Sigmoid colon (tissue), 7 donors: ENCODE results near the gene HLA-DOB. TPM values are rescaled to one million over a fixed set of nuclear protein-coding genes. Genes with fewer than 3 reads are reported as not detected.
A peak's percentile ranks its signal among the peaks of the same experiment; 100 is the strongest.

Source experiments
- DNase-seq: peaks from one replicate; pipeline ENCODE4 v3.0.0-alpha.2; 2019
- H3K27ac ChIP-seq, 4 donors: fragments of 200-600 bp; sonication (generic); one replicate each; pipeline ENCODE4 v1.5.1; 2016 to 2019; ENCODE audit warnings: mild to moderate bottlenecking in 1 of 4
- H3K27me3 ChIP-seq, 3 donors: fragments of 200-600 bp; sonication (generic); one replicate each; pipeline ENCODE4 v1.5.1; 2019; ENCODE audit warnings: mild to moderate bottlenecking in 1 of 3
- H3K36me3 ChIP-seq, 4 donors: fragments of 200-600 bp; sonication (generic); one replicate each; pipeline ENCODE4 v1.5.1; 2016 to 2019
- H3K4me1 ChIP-seq, 4 donors: fragments of 200-600 bp; sonication (generic); one replicate each; pipeline ENCODE4 v1.5.1; 2017 to 2019
- H3K4me3 ChIP-seq, 4 donors: fragments of 200-600 bp; sonication (generic); one replicate each; pipeline ENCODE4 v1.5.1; 2017 to 2019; ENCODE audit warnings: mild to moderate bottlenecking in 2 of 4, moderate library complexity in 1 of 4
- H3K9me3 ChIP-seq, 4 donors: fragments of 200-600 bp in 3 of 4; sonication (generic) in 3 of 4; one replicate each; pipeline versions ENCODE4 v1.5.1 to v1.6.1; 2013 to 2019
- EP300 ChIP-seq, 4 donors: sonication (generic); formaldehyde crosslinking; IDR thresholded peaks; one replicate each; pipeline ENCODE4 v1.6.1; 2017; ENCODE audit warnings: antibody characterized with exemption in 4 of 4
- POLR2A ChIP-seq, 2 donors: fragments of 450-650 bp; IDR thresholded peaks; one replicate each; pipeline ENCODE4 v1.6.1; 2016; ENCODE audit warnings: antibody characterized with exemption in 2 of 2, mild to moderate bottlenecking in 2 of 2, moderate library complexity in 2 of 2
- POLR2AphosphoS5 ChIP-seq, 4 donors: sonication (generic); formaldehyde crosslinking; IDR thresholded peaks; one replicate each; pipeline ENCODE4 v1.6.1; 2017; ENCODE audit warnings: antibody characterized with exemption in 4 of 4
- WGBS, 2 donors: extraction: QIAGEN DNeasy Blood & Tissue Kit; methylation state at CpG; one replicate each; pipeline ENCODE4 v1.1.7; 2013; 5-methylcytosine and 5-hydroxymethylcytosine counted together
- intact Hi-C: fragments of 100-400 bp; cut with DNase I; formaldehyde crosslinking; loops from one replicate; pipeline ENCODE4 v1.15.1; 2023
- polyA plus RNA-seq, 3 donors: library from polyadenylated mRNA; stranded (reverse); fragments of 200-250 nt; gene quantifications; one replicate each; pipeline ENCODE4 v1.2.3, GENCODE V29; 2013
- total RNA-seq, 4 donors: library from RNA; depleted of rRNA; stranded (reverse); fragments of >200 nt; gene quantifications; one replicate each; pipeline ENCODE4 v1.1.0, GENCODE V29; 2016
- TF ChIP-seq, protein P1 (sequence below), 4 experiments: fragments of 450-650 bp in 3 of 4; fragments of 200-600 bp in 1 of 4; IDR thresholded peaks; one replicate each; pipeline ENCODE4 v1.5.1; 2016 to 2019; ENCODE audit warnings: antibody characterized with exemption in 4 of 4, mild to moderate bottlenecking in 3 of 4, moderate library complexity in 2 of 4
- donor health status: healthy with polysubstance abuse.
- donor health status: Bipolar disorder and iron deficiency.
- donor health status: healthy.

HLA-DOB gene
- total and polyA plus RNA-seq, 7 donors, result 0.68 to 31.8 (median 1.6) TPM; not detected in 2

DNA sequence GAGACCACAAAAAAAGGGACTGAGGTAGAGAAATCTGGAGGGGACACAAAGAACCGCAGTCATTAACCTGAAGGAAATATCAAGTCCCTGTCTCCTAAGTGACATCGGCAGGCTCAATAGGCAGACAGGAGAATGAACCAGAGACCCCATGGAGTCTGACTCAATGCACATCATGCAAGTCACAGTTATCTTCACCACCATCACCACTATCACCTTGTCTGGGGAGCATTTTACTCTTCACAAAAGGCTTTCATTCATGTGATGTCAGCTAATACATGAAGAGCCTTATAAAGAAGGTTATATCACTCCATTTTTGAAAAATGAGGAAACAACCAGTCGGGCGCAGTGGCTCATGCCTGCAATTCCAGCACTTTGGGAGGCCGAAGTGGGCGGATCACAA lies 32.3 kb upstream of the HLA-DOB start:
- Histone ChIP-seq H3K4me3 (no peak overlapping the region), H3K27me3 (no peaks in the 10 kb centered on the region), H3K36me3 (peaks cover 20 to 64% (median 40%) of the 10 kb centered on the region in 4 donors), H3K4me1 (peaks cover 0 to 26% (median 21%) of the 10 kb centered on the region in 4 donors), H3K27ac (no peak overlapping the region), H3K9me3 (no peaks in the 10 kb centered on the region)
- TF ChIP-seq POLR2A (IDR thresholded peaks at IDR 0.05) (no peak), POLR2AphosphoS5 (IDR thresholded peaks at IDR 0.05) (no peak), EP300 (IDR thresholded peaks at IDR 0.05) (no peak)
- TF ChIP-seq, protein P1, sequence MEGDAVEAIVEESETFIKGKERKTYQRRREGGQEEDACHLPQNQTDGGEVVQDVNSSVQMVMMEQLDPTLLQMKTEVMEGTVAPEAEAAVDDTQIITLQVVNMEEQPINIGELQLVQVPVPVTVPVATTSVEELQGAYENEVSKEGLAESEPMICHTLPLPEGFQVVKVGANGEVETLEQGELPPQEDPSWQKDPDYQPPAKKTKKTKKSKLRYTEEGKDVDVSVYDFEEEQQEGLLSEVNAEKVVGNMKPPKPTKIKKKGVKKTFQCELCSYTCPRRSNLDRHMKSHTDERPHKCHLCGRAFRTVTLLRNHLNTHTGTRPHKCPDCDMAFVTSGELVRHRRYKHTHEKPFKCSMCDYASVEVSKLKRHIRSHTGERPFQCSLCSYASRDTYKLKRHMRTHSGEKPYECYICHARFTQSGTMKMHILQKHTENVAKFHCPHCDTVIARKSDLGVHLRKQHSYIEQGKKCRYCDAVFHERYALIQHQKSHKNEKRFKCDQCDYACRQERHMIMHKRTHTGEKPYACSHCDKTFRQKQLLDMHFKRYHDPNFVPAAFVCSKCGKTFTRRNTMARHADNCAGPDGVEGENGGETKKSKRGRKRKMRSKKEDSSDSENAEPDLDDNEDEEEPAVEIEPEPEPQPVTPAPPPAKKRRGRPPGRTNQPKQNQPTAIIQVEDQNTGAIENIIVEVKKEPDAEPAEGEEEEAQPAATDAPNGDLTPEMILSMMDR (IDR thresholded peaks at IDR 0.05), result no peak
- intact Hi-C loops, result no loop called here
- DNase-seq, result no peak
- WGBS, 2 donors, result 80 to 81% methylated on average over 6 of the region's 6 CpGs

DNA sequence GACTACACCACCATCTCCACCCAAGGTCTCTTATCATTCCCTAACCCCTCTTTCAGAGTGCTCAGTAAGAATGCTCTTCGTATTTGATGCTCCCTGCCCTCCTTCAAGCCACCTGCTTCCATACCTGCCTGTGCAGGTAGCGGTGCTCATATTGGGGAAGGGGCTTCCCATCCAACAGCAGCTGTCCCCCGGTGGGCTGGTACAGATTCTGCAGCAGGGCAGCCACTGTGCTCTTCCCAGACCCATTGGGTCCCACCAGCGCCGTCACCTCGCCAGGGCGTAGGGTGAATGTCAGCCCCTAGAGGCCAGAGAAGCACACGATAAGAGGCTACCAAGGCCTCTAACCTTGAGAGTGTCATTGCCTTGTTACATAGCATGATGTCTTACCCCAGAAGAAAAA lies 31.0 kb upstream of the HLA-DOB start:
- peaks cover 20 to 64% (median 40%) of the 10 kb centered on the region in 4 donors for H3K36me3 ChIP-seq
- DNase-seq, result peak; percentile 34
- 91 to 94% methylated on average over 8 of the region's 8 CpGs for WGBS, 2 donors
- intact Hi-C loops, result no loop called here
- H3K4me3 ChIP-seq, result no peak overlapping the region
- no peaks in the 10 kb centered on the region for H3K9me3 ChIP-seq
- TF ChIP-seq, protein P1 (IDR thresholded peaks at IDR 0.05), result no peak
- TF ChIP-seq POLR2A (IDR thresholded peaks at IDR 0.05), result no peak
- no peak for TF ChIP-seq POLR2AphosphoS5 (IDR thresholded peaks at IDR 0.05)
- H3K4me1 ChIP-seq, result peaks cover 0 to 33% (median 27%) of the 10 kb centered on the region in 4 donors
- H3K27me3 ChIP-seq, result no peaks in the 10 kb centered on the region
- no peak overlapping the region for H3K27ac ChIP-seq

DNA sequence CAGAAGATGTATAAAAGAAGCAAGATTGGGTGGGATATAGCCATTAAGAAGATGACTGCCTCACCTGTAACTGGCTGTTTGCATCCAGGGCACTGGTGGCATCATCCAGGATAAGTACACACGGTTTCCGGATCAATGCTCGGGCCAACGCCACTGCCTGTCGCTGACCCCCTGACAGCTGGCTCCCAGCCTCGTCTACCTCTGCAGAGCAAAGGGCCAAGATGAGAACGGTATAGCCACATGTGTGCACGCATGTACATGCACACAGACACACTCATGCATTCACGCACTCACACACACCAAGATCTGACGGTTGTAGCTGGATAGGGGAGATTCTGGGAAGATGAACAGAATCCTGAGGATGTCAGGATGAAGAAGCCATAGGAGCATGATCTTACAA lies 30.2 kb upstream of the HLA-DOB start:
- 92 to 94% methylated on average over 10 of the region's 10 CpGs for WGBS, 2 donors
- H3K36me3 ChIP-seq, result peaks cover 20 to 70% (median 40%) of the 10 kb centered on the region in 4 donors
- TF ChIP-seq, protein P1 (IDR thresholded peaks at IDR 0.05), result no peak
- TF ChIP-seq POLR2A (IDR thresholded peaks at IDR 0.05), result no peak
- TF ChIP-seq POLR2AphosphoS5 (IDR thresholded peaks at IDR 0.05), result no peak
- TF ChIP-seq EP300 (IDR thresholded peaks at IDR 0.05), result no peak
- no peak overlapping the region for H3K4me3 ChIP-seq
- DNase-seq, result no peak
- peaks cover 0 to 34% (median 27%) of the 10 kb centered on the region in 4 donors for H3K4me1 ChIP-seq
- no peaks in the 10 kb centered on the region for H3K27me3 ChIP-seq
- intact Hi-C loops, result no loop called here
- no peaks in the 10 kb centered on the region for H3K9me3 ChIP-seq
- no peak overlapping the region for H3K27ac ChIP-seq

DNA sequence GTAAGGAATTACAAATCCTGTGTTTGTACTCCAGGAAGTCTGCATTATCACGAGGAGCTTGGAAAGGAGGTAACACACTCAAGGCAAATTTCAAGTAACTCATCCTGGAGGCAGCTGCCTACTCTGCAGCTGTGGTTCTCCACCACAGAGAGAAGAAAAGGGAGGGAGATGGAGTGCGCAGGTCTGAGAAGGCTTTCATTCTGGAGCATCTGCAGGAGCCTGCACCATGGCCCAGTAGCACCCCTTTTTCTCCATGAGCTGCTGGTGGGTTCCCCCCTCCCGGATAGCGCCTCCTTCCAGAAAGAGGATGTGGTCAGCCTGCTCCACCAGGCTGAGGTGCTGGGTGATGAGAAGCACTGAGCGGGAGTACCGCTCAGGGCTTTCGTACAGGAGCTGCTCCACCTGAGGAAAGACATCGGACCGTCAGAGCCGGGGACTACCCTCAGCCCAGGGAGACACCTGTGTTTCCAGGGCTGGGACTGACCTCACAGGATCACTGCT lies 28.6 kb upstream of the HLA-DOB start:
- H3K27me3 ChIP-seq, result no peaks in the 10 kb centered on the region
- H3K27ac ChIP-seq, result peak overlapping the region in 3 of 4 donors; percentile 88 to 91 (median 89)
- peak; percentile 57 for DNase-seq
- H3K36me3 ChIP-seq, result peaks cover 20 to 71% (median 34%) of the 10 kb centered on the region in 4 donors
- H3K4me1 ChIP-seq, result peaks cover 0 to 23% (median 20%) of the 10 kb centered on the region in 4 donors
- H3K9me3 ChIP-seq, result no peaks in the 10 kb centered on the region
- intact Hi-C loops, result no loop called here
- H3K4me3 ChIP-seq, result peak overlapping the region in 2 of 4 donors; percentile 68 to 71
- TF ChIP-seq EP300 (IDR thresholded peaks at IDR 0.05), result no peak
- no peak for TF ChIP-seq POLR2AphosphoS5 (IDR thresholded peaks at IDR 0.05)
- TF ChIP-seq POLR2A (IDR thresholded peaks at IDR 0.05), result no peak
- TF ChIP-seq, protein P1 (IDR thresholded peaks at IDR 0.05), result no peak
- 52 to 78% methylated on average over 10 of the region's 10 CpGs for WGBS, 2 donors
